Choroid plexus epithelial cell (primary cell): ENCODE results near the gene IL31.
A peak's percentile ranks its signal among the peaks of the same experiment; 100 is the strongest.

ENCODE experiments used
- DNase-seq: peaks from one replicate; pipeline ENCODE4 v3.0.0-alpha.2; 2010; ENCODE audit warnings: low read depth
- H3K4me3 ChIP-seq: 2 replicates; pipeline ENCODE4 v1.5.1; 2011; ENCODE audit warnings: low read depth, mild to moderate bottlenecking, control low read depth, low read length, moderate library complexity
- TF ChIP-seq, protein P1 (sequence below): conservative IDR thresholded peaks from 2 replicates; pipeline ENCODE4 v1.5.1; 2011; ENCODE audit warnings: low read depth, mild to moderate bottlenecking, control low read depth, inconsistent platforms, low read length, moderate library complexity

IL31 gene

DNA sequence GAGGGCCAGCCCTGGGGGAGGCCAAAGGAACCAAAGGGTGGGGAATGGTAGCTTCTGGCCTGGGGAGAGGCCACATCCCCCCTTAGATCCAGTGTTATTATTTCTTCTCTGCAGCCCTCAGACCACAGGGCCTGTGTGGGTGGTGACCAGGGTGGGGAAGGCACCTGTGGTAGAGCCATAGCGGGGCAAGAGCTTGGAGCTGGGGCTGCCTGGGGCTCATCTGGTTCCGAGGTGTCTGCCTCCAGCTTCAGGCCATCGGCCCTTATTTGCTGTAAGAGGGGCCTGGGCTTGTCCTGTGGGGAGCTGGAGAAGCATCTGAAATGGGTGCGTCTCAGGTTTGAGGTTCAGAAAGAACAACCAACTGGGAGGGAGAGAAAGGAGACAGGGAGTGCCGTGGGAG lies 27.4 kb upstream of the IL31 start:
- H3K4me3 ChIP-seq = no peak overlapping the region
- TF ChIP-seq, protein P1, sequence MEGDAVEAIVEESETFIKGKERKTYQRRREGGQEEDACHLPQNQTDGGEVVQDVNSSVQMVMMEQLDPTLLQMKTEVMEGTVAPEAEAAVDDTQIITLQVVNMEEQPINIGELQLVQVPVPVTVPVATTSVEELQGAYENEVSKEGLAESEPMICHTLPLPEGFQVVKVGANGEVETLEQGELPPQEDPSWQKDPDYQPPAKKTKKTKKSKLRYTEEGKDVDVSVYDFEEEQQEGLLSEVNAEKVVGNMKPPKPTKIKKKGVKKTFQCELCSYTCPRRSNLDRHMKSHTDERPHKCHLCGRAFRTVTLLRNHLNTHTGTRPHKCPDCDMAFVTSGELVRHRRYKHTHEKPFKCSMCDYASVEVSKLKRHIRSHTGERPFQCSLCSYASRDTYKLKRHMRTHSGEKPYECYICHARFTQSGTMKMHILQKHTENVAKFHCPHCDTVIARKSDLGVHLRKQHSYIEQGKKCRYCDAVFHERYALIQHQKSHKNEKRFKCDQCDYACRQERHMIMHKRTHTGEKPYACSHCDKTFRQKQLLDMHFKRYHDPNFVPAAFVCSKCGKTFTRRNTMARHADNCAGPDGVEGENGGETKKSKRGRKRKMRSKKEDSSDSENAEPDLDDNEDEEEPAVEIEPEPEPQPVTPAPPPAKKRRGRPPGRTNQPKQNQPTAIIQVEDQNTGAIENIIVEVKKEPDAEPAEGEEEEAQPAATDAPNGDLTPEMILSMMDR = no peak
- no peak for DNase-seq

DNA sequence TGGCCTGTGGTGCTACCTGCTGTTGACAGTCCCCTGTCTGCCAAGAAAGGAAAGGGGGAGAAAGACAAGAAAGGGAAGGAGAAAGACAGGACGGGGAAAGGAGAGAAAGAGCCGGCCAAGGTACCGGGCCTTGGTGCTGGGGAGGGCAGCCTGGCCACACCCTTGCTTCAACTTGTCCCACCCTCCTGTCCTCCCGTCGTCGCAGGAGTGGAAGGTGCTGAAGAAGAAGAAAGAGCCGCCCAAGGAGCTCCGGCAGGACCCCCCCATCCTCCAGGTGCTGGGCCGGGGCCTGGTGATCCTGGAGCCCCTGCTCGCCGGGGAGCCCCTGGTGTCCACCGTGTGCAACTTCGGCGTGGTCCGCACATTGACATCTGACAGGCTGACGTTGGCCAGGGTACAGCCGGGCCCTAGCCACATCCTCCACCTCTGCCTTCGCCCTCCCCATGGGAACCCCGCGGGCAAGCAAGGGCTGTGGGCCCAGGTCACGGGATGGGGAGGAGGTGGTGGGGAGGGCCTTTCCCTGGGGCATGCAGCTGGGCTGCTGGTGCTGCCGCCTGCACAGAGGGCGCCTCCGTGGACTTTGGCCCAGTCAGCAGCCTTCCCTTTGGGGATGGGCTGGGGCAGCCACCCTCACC lies 26.6 kb upstream of the IL31 start:
- TF ChIP-seq, protein P1 = no peak
- no peak overlapping the region for H3K4me3 ChIP-seq
- no peak for DNase-seq

DNA sequence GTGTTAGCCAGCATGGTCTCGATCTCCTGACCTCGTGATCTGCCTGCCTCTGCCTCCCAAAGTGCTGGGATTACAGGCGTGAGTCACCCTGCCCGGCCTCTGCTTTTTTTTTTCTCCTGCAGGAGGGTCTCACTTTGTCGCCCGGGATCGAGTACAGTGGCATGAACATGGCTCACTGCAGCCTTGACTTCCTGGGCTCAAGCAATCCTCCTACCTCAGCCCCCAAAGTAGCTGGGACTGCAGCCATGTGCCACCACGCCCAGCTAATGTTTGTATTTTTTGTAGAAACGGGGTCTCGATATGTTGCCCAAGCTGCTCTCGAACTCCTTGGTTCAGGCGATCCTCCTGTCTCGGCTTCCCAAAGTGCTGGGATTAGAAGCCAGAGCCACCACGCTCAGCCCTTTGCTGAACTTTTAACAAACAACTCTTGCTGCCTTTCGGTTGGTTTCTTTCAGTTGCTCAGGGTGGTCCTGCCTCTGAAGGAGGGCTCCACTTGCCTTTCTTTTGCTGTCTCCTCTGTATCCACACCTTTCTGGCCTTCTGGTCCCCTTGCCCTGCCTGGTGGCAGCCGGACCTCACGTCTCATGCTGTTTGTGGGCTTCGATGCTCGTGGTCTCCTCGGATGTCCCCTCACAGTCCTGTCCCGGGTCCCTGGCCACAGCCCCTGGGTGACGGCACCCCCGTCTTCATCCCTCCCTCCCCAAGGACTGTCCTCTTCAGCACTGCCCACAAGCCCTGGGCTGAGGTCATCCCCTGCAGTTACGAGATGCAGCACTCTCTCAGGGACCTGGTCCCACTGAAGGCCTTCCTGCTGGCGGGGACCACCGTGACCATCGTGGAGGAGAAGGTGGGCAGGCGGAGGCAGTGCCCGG lies 25.7 kb upstream of the IL31 start:
- TF ChIP-seq, protein P1 = no peak
- DNase-seq = no peak
- no peak overlapping the region for H3K4me3 ChIP-seq

DNA sequence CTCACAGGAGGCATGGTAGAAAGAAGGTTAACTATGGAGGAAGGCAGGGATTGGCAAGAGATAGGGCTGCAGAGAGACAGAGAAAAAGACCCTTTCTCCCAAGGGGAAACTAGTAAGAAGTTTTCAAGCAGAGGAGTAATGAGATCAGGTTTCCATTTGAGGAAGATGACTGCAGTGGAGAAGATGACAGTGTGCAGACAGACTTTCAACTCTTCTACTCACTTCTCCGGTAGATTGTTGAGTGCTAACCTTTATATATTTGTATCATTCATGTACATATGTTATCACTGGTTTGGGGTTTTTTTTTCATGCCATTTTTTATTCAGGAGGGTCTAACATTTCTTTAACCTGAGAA lies 23.6 kb upstream of the IL31 start:
- TF ChIP-seq, protein P1 = no peak
- no peak overlapping the region for H3K4me3 ChIP-seq
- peak; percentile 23 for DNase-seq

DNA sequence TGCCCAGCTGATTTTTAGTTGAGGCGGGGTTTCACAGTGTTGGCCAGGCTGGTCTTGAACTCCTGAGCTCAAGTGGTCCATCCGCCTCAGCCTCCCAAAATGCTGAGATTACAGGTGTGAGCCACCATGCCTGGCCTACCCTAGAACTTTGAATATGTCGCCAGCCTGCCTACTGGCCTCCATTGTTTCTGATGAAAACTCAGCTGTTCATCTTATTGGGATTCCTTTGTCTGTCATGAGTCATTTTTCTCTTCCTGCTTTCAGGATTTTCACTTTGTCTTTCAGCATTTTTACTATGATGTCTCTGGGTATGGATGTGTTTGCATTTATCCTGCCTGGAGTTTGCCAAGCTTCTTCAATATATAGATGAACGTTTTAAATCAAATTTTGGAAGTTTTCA lies 21.4 kb upstream of the IL31 start:
- no peak overlapping the region for H3K4me3 ChIP-seq
- DNase-seq = no peak
- TF ChIP-seq, protein P1 = no peak

DNA sequence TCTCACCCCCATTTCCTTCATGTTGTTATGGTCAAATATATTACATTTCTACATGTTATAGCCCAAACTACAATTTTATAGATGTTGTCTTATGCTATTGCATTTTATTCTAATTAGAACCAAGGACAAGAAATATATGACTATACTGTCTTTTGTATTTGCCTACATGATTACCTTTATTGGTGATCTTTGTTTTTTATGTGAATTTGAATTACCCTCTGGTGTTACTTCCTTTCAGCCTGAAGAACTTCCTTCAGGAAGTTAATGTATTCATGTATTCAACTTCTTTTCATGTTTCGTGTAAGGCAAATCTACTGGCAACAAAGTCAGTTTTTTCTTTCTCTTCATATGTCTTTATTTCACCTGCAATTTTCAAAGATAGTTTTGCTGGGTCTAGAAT lies 20.8 kb upstream of the IL31 start:
- no peak for DNase-seq
- no peak overlapping the region for H3K4me3 ChIP-seq
- TF ChIP-seq, protein P1 = no peak
